Stimulated activated CD8-positive, alpha-beta memory T cell treated with anti-CD3 and anti-CD28 coated beads, Interleukin-15, amount 100 ng/mL, for 1 hour (primary cell): ENCODE results near the gene LRP5.
"Not testable (repeated sequence)": the region's sequence is repeated elsewhere in the genome, so short reads cannot be mapped to it uniquely, and the experiment has no call there.

ENCODE experiments used
- DNase-seq: peaks from one replicate; pipeline ENCODE4 v3.0.0-alpha.2; 2020; ENCODE audit warnings: low read depth

Gene LRP5

GRCh38 chr11:68282141-68282860 lies 30.1 kb upstream of the LRP5 start:
- no peak for DNase-seq

GRCh38 chr11:68282861-68283230 lies 29.5 kb upstream of the LRP5 start:
- no peak for DNase-seq

- DNase-seq, result not testable (repeated sequence)
These were observed 27.8 kb upstream of the LRP5 start for GRCh38 chr11:68284588-68284987.

GRCh38 chr11:68287419-68287818 lies 25.0 kb upstream of the LRP5 start:
- no peak for DNase-seq

- no peak for DNase-seq
These were observed 22.9 kb upstream of the LRP5 start for GRCh38 chr11:68289456-68289855.

GRCh38 chr11:68293708-68294107 lies 18.7 kb upstream of the LRP5 start:
- DNase-seq, result no peak

GRCh38 chr11:68295271-68295670 lies 17.1 kb upstream of the LRP5 start:
- DNase-seq, result no peak

GRCh38 chr11:68295940-68296339 lies 16.5 kb upstream of the LRP5 start:
- DNase-seq, result no peak

GRCh38 chr11:68296344-68297051 lies 15.9 kb upstream of the LRP5 start:
- no peak for DNase-seq

- no peak for DNase-seq
These were observed 15.4 kb upstream of the LRP5 start for GRCh38 chr11:68297052-68297378.

GRCh38 chr11:68297494-68297811 lies 14.9 kb upstream of the LRP5 start:
- no peak for DNase-seq

- peak; percentile 49 for DNase-seq
These were observed 14.4 kb upstream of the LRP5 start for GRCh38 chr11:68297812-68298658.

- DNase-seq, result no peak
These were observed 13.5 kb upstream of the LRP5 start for GRCh38 chr11:68298659-68299516.

GRCh38 chr11:68299517-68299879 lies 12.9 kb upstream of the LRP5 start:
- not testable (repeated sequence) for DNase-seq

GRCh38 chr11:68300076-68300830 lies 12.1 kb upstream of the LRP5 start:
- DNase-seq, result no peak

- no peak for DNase-seq
These were observed 10.1 kb upstream of the LRP5 start for GRCh38 chr11:68302256-68302655.

GRCh38 chr11:68302670-68303069 lies 9.7 kb upstream of the LRP5 start:
- no peak for DNase-seq

GRCh38 chr11:68303083-68303482 lies 9.3 kb upstream of the LRP5 start:
- no peak for DNase-seq

- DNase-seq, result no peak
These were observed 8.2 kb upstream of the LRP5 start for GRCh38 chr11:68303982-68304780.

- DNase-seq, result no peak
These were observed 5.8 kb upstream of the LRP5 start for GRCh38 chr11:68306636-68307035.

GRCh38 chr11:68308068-68308467 lies 4.3 kb upstream of the LRP5 start:
- DNase-seq, result no peak
